ENCODE measurements around the gene ANKMY1.

The ANKMY1 gene

GRCh38 chr2:240507778-240508251 lies 50.0 kb downstream of the ANKMY1 start:
- Histone ChIP-seq H3K4me1 (ENCODE audit: low read depth, poor library complexity, severe bottlenecking) (no peaks in the 10 kb centered on the region), H3K79me2 (ENCODE audit: insufficient read depth, low read depth) (no peaks in the 10 kb centered on the region), H3K9ac (no peak overlapping the region), H3K4me2 (no peak overlapping the region), H3K36me3 (ENCODE audit: insufficient read depth) (no peaks in the 10 kb centered on the region), H3K27me3 (ENCODE audit: insufficient read depth, low read depth) (no peaks in the 10 kb centered on the region), H2AFZ (ENCODE audit: low read depth) (no peak overlapping the region), H4K20me1 (ENCODE audit: insufficient read depth) (no peaks in the 10 kb centered on the region), H3K27ac (no peak overlapping the region), H3K4me3 (IDR thresholded peaks at IDR 0.05; ENCODE audit: insufficient read depth, low read depth, low read length) (no peak overlapping the region)
- TF ChIP-seq CTCF (conservative IDR thresholded peaks at IDR 0.05; ENCODE audit: low read depth, low read length) = no peak

- TF ChIP-seq CTCF (conservative IDR thresholded peaks at IDR 0.05; ENCODE audit: low read depth, low read length) = no peak
- H2AFZ ChIP-seq (ENCODE audit: low read depth) = no peak overlapping the region
- no peak overlapping the region for H3K4me3 ChIP-seq (IDR thresholded peaks at IDR 0.05; ENCODE audit: insufficient read depth, low read depth, low read length)
- no peaks in the 10 kb centered on the region for H3K79me2 ChIP-seq (ENCODE audit: insufficient read depth, low read depth)
- H3K36me3 ChIP-seq (ENCODE audit: insufficient read depth) = no peaks in the 10 kb centered on the region
- H3K4me1 ChIP-seq (ENCODE audit: low read depth, poor library complexity, severe bottlenecking) = no peaks in the 10 kb centered on the region
- no peak overlapping the region for H3K9ac ChIP-seq
- H3K27ac ChIP-seq = no peak overlapping the region
- H4K20me1 ChIP-seq (ENCODE audit: insufficient read depth) = no peaks in the 10 kb centered on the region
- no peaks in the 10 kb centered on the region for H3K27me3 ChIP-seq (ENCODE audit: insufficient read depth, low read depth)
- no peak overlapping the region for H3K4me2 ChIP-seq
These were observed 50.6 kb downstream of the ANKMY1 start for GRCh38 chr2:240507060-240507777.

DNA sequence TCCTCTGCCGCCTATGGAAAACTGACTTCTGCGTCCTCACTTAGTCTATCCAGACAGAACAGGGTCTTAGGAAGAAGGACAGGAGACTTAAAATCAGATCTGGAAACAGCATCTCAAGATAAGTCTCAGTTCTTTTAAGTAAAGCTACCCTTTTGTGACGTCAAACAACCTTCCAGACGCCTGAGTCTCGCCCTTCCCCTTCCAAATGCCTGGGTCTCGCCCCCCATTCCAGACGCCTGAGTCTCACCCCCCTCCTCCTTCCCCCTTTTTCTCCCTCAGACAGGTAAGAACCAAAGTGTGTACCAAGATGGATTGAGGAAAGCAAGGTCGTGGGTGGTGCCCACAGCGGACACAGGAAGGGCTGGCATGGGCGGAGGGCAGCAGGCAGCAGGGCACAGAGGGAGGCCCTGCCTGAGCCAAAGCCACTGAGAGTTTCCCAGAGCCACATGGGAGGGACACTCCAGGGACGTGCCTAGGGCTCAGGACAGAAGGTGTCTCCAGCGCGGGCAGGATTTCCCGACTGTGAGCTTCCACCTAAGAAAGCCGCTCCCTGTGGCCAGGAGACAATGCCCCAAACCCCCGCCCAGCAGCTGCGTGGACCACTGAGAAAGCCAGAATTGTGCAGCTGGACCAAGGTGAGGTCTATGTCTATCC lies 51.3 kb downstream of the ANKMY1 start:
- H3K27me3 ChIP-seq (ENCODE audit: insufficient read depth, low read depth) = no peaks in the 10 kb centered on the region
- no peak for TF ChIP-seq CTCF (conservative IDR thresholded peaks at IDR 0.05; ENCODE audit: low read depth, low read length)
- H3K9ac ChIP-seq = no peak overlapping the region
- no peak overlapping the region for H2AFZ ChIP-seq (ENCODE audit: low read depth)
- no peak overlapping the region for H3K4me3 ChIP-seq (IDR thresholded peaks at IDR 0.05; ENCODE audit: insufficient read depth, low read depth, low read length)
- no peak overlapping the region for H3K27ac ChIP-seq
- H3K79me2 ChIP-seq (ENCODE audit: insufficient read depth, low read depth) = no peaks in the 10 kb centered on the region
- H4K20me1 ChIP-seq (ENCODE audit: insufficient read depth) = no peaks in the 10 kb centered on the region
- H3K4me2 ChIP-seq = no peak overlapping the region
- H3K4me1 ChIP-seq (ENCODE audit: low read depth, poor library complexity, severe bottlenecking) = no peaks in the 10 kb centered on the region
- H3K36me3 ChIP-seq (ENCODE audit: insufficient read depth) = no peaks in the 10 kb centered on the region

- H2AFZ ChIP-seq (ENCODE audit: low read depth) = no peak overlapping the region
- no peaks in the 10 kb centered on the region for H3K79me2 ChIP-seq (ENCODE audit: insufficient read depth, low read depth)
- no peak overlapping the region for H3K4me3 ChIP-seq (IDR thresholded peaks at IDR 0.05; ENCODE audit: insufficient read depth, low read depth, low read length)
- TF ChIP-seq CTCF (conservative IDR thresholded peaks at IDR 0.05; ENCODE audit: low read depth, low read length) = no peak
- H3K9ac ChIP-seq = no peak overlapping the region
- H3K27me3 ChIP-seq (ENCODE audit: insufficient read depth, low read depth) = no peaks in the 10 kb centered on the region
- no peak overlapping the region for H3K27ac ChIP-seq
- no peaks in the 10 kb centered on the region for H3K4me1 ChIP-seq (ENCODE audit: low read depth, poor library complexity, severe bottlenecking)
- no peaks in the 10 kb centered on the region for H4K20me1 ChIP-seq (ENCODE audit: insufficient read depth)
- no peak overlapping the region for H3K4me2 ChIP-seq
- no peaks in the 10 kb centered on the region for H3K36me3 ChIP-seq (ENCODE audit: insufficient read depth)
These were observed 51.9 kb downstream of the ANKMY1 start for GRCh38 chr2:240505910-240506309.
